Loucy (cell line): ENCODE measurements around the gene BHLHE23.
"Not testable (repeated sequence)": the region's sequence is repeated elsewhere in the genome, so short reads cannot be mapped to it uniquely, and the experiment has no call there.

Experiments
- H2AFZ ChIP-seq: fragments of 200-600 bp; sonication (generic); 2 replicates; pipeline ENCODE4 v1.6.0; 2016; ENCODE audit warnings: antibody characterized with exemption, mild to moderate bottlenecking, low read length, moderate library complexity
- H3F3A ChIP-seq: fragments of 200-600 bp; 2 replicates; pipeline ENCODE4 v1.6.0; 2016; ENCODE audit warnings: antibody characterized with exemption, low read depth, mild to moderate bottlenecking
- H3K27me3 ChIP-seq: fragments of 200-600 bp; sonication (generic); 2 replicates; pipeline ENCODE4 v1.6.1; 2014; ENCODE audit warnings: low read length, mild to moderate bottlenecking; ENCODE audit not compliant: insufficient read depth, poor library complexity, severe bottlenecking
- H3K36me3 ChIP-seq: fragments of 200-600 bp; sonication (generic); 2 replicates; pipeline ENCODE4 v1.6.1; 2016; ENCODE audit warnings: low read length; ENCODE audit not compliant: insufficient read depth
- H3K4me1 ChIP-seq: fragments of 200-600 bp; sonication (generic); 2 replicates; pipeline ENCODE4 v1.5.1; 2014; ENCODE audit warnings: low read length, mild to moderate bottlenecking; ENCODE audit not compliant: insufficient read depth, poor library complexity, severe bottlenecking
- H3K4me2 ChIP-seq: fragments of 200-600 bp; sonication (generic); 2 replicates; pipeline ENCODE4 v1.6.0; 2014; ENCODE audit warnings: antibody characterized with exemption, low read length, low read depth, mild to moderate bottlenecking; ENCODE audit not compliant: poor library complexity, severe bottlenecking
- H3K4me3 ChIP-seq: fragments of 200-600 bp; sonication (generic); 2 replicates; pipeline ENCODE4 v1.5.1; 2014; ENCODE audit warnings: low read length, mild to moderate bottlenecking, mixed read lengths; ENCODE audit not compliant: poor library complexity, severe bottlenecking
- H3K79me2 ChIP-seq: fragments of 200-600 bp; sonication (generic); 2 replicates; pipeline ENCODE4 v1.6.1; 2014; ENCODE audit warnings: low read length; ENCODE audit not compliant: insufficient read depth
- H3K9ac ChIP-seq: fragments of 200-600 bp; sonication (generic); 2 replicates; pipeline ENCODE4 v1.6.0; 2014; ENCODE audit warnings: mild to moderate bottlenecking, low read depth, low read length, moderate library complexity; ENCODE audit not compliant: poor library complexity, severe bottlenecking
- H3K9me2 ChIP-seq: fragments of 200-600 bp; sonication (generic); replicated peaks from 2 replicates; pipeline ENCODE4 v1.6.1; 2016; ENCODE audit warnings: low read depth, low read length, mixed read lengths
- H3K9me3 ChIP-seq: fragments of 200-600 bp; sonication (generic); 2 replicates; pipeline ENCODE4 v1.6.1; 2014; ENCODE audit warnings: mild to moderate bottlenecking, antibody characterized with exemption, low read length, low read depth; ENCODE audit not compliant: insufficient read depth
- H4K20me1 ChIP-seq: fragments of 200-600 bp; sonication (generic); 2 replicates; pipeline ENCODE4 v1.6.0; 2014; ENCODE audit warnings: antibody characterized with exemption, low read length, mild to moderate bottlenecking; ENCODE audit not compliant: insufficient read depth, poor library complexity, severe bottlenecking
- EZH2phosphoT487 ChIP-seq: fragments of 200-600 bp; IDR thresholded peaks from 2 replicates; pipeline ENCODE4 v1.6.1; 2018; ENCODE audit warnings: antibody characterized with exemption, mild to moderate bottlenecking, moderate library complexity, borderline replicate concordance
- TF ChIP-seq, protein P1 (sequence below): fragments of 200-600 bp; sonication (generic); conservative IDR thresholded peaks from 2 replicates; pipeline ENCODE4 v1.5.1; 2014; ENCODE audit warnings: mild to moderate bottlenecking, antibody characterized with exemption, low read length

BHLHE23 gene

DNA sequence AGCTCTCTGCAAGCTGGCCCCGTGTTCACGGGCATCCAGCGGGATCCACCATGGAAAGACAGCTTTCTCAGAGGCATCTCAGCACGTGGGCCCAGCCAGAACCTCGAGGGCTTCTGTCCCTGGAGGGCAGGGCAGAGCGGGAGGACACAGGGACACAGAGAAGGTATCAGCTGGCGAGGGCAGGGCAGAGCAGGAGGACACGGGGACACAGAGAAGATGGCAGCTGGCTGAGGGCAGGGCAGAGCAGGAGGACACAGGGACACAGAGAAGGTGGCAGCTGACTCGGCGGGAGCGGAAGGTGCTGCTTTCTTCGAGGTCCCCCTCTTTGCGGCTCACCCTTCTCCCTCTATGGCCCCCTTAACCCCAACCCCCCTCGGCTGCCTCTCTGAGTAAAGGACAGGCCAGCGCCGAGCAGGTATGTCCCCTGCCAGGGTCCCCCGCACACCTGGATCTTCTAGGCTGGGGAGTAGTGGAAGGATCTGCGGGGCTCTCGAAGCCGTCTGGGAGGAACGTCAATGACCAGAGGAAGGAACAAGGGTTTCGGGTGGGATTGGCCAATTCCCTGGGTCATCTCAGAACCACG, 28.9 kb upstream of the BHLHE23 start:
- H3K9ac ChIP-seq: no peak overlapping the region
- no peaks in the 10 kb centered on the region for H3K9me2 ChIP-seq
- H3F3A ChIP-seq: no peaks in the 10 kb centered on the region
- no peaks in the 10 kb centered on the region for H3K27me3 ChIP-seq
- no peak overlapping the region for H3K4me3 ChIP-seq
- no peaks in the 10 kb centered on the region for H3K79me2 ChIP-seq
- H3K4me1 ChIP-seq: no peaks in the 10 kb centered on the region
- H2AFZ ChIP-seq: no peak overlapping the region
- H3K9me3 ChIP-seq: no peaks in the 10 kb centered on the region
- H4K20me1 ChIP-seq: no peaks in the 10 kb centered on the region
- no peak for TF ChIP-seq EZH2phosphoT487
- TF ChIP-seq, protein P1, sequence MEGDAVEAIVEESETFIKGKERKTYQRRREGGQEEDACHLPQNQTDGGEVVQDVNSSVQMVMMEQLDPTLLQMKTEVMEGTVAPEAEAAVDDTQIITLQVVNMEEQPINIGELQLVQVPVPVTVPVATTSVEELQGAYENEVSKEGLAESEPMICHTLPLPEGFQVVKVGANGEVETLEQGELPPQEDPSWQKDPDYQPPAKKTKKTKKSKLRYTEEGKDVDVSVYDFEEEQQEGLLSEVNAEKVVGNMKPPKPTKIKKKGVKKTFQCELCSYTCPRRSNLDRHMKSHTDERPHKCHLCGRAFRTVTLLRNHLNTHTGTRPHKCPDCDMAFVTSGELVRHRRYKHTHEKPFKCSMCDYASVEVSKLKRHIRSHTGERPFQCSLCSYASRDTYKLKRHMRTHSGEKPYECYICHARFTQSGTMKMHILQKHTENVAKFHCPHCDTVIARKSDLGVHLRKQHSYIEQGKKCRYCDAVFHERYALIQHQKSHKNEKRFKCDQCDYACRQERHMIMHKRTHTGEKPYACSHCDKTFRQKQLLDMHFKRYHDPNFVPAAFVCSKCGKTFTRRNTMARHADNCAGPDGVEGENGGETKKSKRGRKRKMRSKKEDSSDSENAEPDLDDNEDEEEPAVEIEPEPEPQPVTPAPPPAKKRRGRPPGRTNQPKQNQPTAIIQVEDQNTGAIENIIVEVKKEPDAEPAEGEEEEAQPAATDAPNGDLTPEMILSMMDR: no peak
- no peak overlapping the region for H3K4me2 ChIP-seq
- H3K36me3 ChIP-seq: no peaks in the 10 kb centered on the region

DNA sequence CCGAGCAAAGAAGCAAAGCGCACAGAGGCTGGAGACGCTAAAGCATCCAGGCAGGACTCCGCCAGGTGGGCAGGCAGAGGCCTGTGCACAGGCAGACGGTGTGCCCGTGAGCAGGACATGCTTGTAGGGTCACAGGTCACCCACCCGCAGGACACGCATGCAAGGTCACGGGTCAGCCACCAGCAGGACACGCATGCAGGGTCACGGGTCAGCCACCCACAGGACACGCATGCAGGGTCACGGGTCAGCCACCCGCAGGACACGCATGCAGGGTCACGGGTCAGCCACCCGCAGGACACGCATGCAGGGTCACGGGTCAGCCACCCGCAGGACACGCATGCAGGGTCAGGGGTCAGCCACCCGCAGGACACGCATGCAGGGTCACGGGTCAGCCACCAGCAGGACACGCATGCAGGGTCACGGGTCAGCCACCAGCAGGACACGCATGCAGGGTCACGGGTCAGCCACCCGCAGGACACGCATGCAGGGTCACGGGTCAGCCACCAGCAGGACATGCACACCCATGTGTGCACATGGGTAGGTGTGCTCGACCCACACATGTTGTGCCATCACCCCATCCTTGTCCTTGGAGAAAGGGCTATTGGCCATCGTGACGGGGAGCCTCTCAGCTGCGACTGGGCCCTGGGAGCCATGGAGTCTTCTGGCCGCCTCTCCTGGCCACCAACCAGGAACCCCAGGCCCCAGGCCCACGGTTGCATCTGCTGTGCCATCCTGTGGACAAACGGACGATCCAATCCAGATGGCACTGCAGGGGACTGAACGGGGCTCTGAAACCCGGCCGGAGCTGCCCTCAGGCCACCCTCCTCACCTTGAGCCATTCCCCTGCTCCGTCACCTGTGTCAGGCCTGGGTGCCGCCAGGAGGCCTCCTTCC, 28.2 kb upstream of the BHLHE23 start:
- H3F3A ChIP-seq, H3K4me3 ChIP-seq, H4K20me1 ChIP-seq, H3K4me1 ChIP-seq, H3K27me3 ChIP-seq, H3K36me3 ChIP-seq, H2AFZ ChIP-seq, H3K9me3 ChIP-seq, H3K4me2 ChIP-seq, H3K9ac ChIP-seq, H3K79me2 ChIP-seq, H3K9me2 ChIP-seq: not testable (repeated sequence)

DNA sequence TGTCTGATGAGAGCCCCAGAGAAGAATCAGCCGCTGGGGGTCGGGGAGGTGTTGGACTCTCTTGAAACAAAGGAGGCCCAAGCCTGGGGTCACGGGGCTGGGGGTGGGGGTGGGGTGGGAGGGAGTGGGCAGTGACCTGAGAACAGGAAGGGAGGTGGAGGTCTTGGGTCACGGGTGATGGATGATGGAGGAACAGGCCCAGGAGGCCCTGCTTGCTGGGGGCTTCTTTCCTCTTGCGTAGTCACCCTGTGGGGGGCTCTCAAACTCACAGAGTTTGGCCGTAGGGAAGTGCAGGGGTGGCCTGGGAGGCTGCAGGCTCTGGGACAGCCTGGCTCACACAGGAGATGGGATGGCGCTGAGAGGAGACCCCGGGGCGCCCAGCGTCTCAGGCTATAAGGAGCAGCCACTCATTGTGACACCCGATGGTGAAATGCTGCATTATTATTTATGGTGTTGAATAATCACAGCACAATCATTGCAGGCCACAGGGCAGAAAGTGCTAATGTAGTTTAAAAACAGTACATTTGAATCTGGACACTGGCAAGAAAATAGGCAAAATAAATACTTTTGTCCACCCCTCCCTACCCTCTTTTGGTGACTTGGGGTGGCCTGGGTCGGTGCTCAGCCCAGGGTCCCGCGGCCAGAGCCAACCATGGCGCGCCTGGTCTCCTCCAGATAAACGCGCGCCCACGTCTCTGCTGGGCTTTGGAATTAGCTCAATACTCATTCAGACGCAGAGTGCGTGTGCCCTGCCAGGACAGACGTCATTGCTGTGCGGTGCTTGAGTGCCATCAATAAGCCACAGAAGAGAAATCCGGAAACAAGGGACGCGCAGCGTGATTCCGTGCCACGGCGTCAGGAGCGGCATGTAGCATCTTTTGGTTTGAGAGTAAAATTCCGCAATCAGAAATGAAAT, 27.3 kb upstream of the BHLHE23 start:
- Histone ChIP-seq H2AFZ (no peak overlapping the region), H3K9me3 (no peaks in the 10 kb centered on the region), H3K4me1 (no peaks in the 10 kb centered on the region), H3K9ac (no peak overlapping the region), H3K9me2 (no peaks in the 10 kb centered on the region), H3K27me3 (no peaks in the 10 kb centered on the region), H3F3A (no peaks in the 10 kb centered on the region), H3K79me2 (no peaks in the 10 kb centered on the region), H3K4me3 (no peak overlapping the region), H4K20me1 (no peaks in the 10 kb centered on the region), H3K36me3 (no peaks in the 10 kb centered on the region), H3K4me2 (no peak overlapping the region)
- TF ChIP-seq, protein P1: no peak
